ENCODE data around the gene NOS3.

- no peak for TF ChIP-seq EZH2 (IDR thresholded peaks at IDR 0.05; ENCODE audit: low read depth)
- TF ChIP-seq, protein P1, sequence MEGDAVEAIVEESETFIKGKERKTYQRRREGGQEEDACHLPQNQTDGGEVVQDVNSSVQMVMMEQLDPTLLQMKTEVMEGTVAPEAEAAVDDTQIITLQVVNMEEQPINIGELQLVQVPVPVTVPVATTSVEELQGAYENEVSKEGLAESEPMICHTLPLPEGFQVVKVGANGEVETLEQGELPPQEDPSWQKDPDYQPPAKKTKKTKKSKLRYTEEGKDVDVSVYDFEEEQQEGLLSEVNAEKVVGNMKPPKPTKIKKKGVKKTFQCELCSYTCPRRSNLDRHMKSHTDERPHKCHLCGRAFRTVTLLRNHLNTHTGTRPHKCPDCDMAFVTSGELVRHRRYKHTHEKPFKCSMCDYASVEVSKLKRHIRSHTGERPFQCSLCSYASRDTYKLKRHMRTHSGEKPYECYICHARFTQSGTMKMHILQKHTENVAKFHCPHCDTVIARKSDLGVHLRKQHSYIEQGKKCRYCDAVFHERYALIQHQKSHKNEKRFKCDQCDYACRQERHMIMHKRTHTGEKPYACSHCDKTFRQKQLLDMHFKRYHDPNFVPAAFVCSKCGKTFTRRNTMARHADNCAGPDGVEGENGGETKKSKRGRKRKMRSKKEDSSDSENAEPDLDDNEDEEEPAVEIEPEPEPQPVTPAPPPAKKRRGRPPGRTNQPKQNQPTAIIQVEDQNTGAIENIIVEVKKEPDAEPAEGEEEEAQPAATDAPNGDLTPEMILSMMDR (conservative IDR thresholded peaks at IDR 0.05): no peak
Measured at GRCh38 chr7:150998341-150998740, 7.5 kb downstream of the NOS3 start.

All from PC-9 (cell line).